GM12873 (cell line): ENCODE measurements around the gene MERTK.
A peak's percentile ranks its signal among the peaks of the same experiment; 100 is the strongest.

ENCODE experiments used
- TF ChIP-seq, protein P1 (sequence below): IDR thresholded peaks from 2 replicates; pipeline ENCODE4 v1.5.1; 2012; ENCODE audit warnings: low read depth, mild to moderate bottlenecking, moderate library complexity, low read length, control low read depth; ENCODE audit not compliant: insufficient read depth; ENCODE audit errors: missing control alignments

Gene MERTK

DNA sequence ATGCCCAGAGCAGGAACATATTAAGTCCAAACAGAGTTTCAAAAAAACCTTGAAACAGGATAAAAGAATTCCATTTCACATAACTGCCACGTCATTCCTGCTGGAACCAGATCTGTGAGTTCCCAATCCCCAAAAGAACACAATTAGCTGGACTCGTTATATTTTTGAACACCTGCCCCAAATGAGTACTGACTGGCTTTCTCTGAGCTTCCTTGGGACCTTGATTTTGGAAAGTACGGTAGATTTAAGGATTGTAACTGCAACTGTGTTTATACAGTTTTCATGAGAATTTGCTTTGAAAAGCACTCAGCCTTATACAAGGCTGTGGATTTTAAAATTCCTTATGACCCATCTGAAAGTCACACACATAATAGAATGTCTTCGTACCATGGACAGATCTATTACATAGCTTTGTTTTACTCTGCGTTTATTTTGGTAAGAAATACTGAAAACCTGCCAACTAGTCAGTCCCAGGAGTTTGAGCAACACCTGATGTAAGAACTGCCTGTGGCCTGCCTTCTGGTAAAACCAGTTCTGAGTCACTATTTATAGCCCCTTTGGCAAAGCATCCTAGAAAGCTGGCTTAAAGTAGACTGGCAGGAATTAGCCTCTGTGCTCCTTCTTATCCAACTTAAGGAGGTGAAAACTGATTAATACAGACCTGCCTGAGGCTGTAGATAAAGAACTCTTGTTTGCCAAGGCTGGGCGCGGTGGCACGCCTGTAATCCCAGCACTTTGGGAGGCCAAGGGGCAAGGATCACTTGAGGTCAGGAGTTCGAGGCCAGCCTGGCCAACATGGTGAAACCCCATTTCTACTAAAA lies 48.1 kb downstream of the MERTK start:
- TF ChIP-seq, protein P1, sequence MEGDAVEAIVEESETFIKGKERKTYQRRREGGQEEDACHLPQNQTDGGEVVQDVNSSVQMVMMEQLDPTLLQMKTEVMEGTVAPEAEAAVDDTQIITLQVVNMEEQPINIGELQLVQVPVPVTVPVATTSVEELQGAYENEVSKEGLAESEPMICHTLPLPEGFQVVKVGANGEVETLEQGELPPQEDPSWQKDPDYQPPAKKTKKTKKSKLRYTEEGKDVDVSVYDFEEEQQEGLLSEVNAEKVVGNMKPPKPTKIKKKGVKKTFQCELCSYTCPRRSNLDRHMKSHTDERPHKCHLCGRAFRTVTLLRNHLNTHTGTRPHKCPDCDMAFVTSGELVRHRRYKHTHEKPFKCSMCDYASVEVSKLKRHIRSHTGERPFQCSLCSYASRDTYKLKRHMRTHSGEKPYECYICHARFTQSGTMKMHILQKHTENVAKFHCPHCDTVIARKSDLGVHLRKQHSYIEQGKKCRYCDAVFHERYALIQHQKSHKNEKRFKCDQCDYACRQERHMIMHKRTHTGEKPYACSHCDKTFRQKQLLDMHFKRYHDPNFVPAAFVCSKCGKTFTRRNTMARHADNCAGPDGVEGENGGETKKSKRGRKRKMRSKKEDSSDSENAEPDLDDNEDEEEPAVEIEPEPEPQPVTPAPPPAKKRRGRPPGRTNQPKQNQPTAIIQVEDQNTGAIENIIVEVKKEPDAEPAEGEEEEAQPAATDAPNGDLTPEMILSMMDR = no peak

DNA sequence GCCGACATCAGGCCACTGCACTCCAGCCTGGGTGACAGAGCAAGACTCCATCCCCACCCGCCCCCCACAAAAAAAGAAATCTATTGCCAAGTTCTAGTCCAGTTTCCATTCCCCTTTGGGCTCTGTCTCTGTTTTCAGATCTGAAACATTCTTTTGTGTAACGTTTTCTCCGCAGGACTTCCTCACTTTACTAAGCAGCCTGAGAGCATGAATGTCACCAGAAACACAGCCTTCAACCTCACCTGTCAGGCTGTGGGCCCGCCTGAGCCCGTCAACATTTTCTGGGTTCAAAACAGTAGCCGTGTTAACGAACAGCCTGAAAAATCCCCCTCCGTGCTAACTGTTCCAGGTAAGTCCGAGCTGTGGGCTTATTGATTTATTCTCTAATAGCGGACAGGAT lies 48.8 kb downstream of the MERTK start:
- TF ChIP-seq, protein P1 = no peak

DNA sequence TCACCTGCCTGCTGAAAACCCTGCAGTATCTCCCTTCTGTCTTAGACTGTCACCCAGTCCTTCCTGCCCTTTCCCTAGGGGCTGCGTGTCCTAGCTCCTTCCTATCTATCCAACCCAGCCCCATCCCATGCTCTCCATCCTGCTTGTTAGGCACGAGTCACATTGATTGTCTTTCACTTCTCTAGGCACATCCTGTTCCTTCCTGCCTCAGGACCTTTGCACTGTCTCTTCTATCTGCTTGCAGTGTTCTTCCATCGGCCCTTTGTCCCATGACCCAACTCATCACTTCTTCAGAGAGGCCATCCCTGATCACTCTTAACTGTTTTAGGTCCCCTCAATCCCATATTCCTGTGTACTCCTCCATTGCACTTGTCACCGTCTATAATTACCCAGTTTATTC lies 50.4 kb downstream of the MERTK start:
- TF ChIP-seq, protein P1 = no peak

DNA sequence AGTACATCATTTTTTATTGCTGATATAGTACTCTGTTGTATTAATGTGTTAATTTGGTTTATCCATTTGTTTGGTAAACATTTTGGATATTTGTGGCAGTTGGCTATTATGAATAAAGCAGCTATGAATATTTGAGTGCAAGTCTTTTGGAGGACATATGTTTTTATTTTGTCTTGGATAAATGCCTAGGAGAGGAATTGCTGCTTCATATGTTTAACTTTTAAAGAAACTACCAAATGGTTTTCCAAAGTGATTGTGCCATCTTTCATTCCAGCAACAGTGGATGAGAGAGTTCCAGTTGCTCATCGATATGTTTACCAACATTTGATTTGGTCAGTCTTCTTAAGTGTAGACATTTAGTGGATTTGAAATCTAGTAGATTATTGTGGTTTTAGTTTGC lies 51.8 kb downstream of the MERTK start:
- TF ChIP-seq, protein P1 = no peak

DNA sequence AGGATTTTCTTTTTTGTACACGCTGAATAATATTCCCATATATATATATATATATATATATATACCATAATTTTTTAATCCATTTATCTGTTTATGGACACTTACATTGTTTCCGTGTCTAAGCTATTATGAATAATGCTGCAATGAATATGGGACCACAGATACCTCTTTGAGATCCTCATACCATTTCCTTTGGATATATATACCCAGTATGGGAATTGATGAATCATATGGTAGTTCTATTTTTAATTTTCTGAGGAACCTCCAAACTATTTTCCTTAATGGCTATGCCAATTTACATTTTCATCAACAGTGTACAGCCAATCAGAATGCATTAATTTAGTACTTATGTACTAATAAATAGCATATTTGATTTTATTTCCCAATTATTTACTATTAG lies 53.1 kb downstream of the MERTK start:
- TF ChIP-seq, protein P1 = no peak

DNA sequence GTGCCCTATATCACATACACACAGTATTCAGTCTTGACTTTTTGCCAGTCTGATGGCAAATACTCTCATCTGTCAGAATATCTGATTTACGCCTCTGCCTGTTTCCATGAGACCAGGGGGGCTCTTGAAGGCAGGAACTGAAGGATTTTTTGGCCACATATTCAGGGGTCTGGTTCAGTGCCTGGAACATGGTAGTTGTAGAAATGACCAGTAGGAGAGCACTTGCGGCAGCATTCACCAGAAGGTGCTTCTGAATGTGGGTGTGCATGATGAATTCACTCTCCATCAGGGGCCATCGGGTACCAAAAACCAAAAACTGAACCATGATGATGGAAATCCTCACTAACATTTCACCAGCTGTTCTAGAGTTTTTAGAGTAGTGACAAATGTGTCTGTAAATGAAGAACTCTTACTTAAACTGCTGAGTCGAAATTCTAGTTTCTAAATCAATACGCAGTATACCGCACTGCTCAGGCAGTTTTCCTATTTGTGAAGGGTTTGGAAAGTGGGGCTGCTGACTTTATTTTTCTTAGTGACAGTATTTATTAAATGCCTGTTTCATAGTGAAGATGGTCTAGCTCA lies 54.6 kb downstream of the MERTK start:
- TF ChIP-seq, protein P1 = peak; percentile 18

DNA sequence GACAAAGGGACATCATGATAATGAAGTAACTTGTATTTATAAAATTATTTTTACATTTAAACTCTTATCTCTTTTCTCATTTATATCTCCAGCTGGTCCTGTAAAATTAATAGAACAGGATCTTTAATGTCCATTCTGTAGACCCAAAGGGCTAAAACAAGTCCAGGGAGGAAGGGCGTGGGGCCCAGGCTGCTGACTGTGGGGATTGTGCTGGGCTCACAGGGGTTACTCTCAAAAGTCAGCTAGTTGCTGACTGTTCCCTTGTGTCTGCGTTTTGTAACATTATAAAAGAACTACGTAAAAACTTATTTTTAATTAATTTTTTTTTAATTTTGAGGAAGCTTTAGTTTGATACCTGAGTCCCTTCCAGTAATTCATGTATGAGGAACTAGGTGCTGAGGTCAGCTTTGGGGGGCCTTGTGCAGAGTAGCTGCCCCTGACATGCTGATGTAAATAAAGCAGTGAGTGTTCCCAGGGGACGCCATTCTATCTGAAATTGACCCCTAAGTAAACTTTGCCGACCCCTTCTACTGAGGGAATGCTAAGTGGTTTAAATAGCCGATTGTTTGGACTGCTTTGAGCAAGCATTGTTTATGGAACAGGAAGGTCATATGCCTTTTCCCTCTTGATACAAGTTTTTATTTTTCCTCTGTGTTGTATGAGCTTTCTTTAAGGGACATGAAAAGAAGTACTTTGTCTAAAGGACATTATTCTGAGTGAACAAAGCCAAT lies 56.4 kb downstream of the MERTK start:
- TF ChIP-seq, protein P1 = no peak
